ENCODE data around the gene PLXNA4. TPM values are rescaled to one million over a fixed set of nuclear protein-coding genes. Genes with fewer than 3 reads are reported as not detected.

PLXNA4 gene
- total and polyA plus RNA-seq, 7 experiments from 2014 or later: 0.05 to 31.6 (median 1.1) TPM

DNA sequence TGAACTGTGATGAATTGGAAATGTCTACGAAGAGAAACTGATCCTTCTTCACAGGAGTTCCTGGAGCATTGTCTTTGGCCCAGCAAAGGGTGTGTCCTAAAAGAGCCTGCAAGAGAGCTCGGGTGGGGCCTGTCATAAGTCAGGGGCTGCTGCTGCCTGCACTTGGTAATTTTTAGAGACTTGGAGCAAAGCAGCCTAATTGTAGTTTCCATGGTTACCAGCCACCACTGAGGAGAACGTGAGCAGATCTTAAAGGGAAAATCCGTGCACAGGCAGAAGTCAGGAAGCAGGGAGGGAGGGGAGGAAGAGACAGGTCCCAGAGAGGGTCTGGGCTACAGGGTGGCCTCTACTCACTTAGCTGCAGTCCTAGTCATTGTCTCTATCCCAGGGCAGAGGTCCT lies 463.6 kb downstream of the PLXNA4 start:
- no peaks in the 10 kb centered on the region for H3K36me3 Mint-ChIP-seq
- no peak overlapping the region for H3K4me3 Mint-ChIP-seq
- H3K27me3 Mint-ChIP-seq: peaks cover 5 to 10% (median 8%) of the 10 kb centered on the region in 5 donors
- Histone ChIP-seq H3K4me1 (ENCODE audit: control insufficient read depth in 2 of 2, insufficient read depth in 2 of 2, low read length in 2 of 2) (no peaks in the 10 kb centered on the region), H3K36me3 (ENCODE audit: control insufficient read depth in 2 of 3, insufficient read depth in 3 of 3, low read length in 3 of 3) (no peaks in the 10 kb centered on the region), H3K27ac (ENCODE audit: low read depth, low read length) (no peak overlapping the region), H3K9me3 (ENCODE audit: control insufficient read depth in 2 of 3, low read length in 3 of 3) (no peaks in the 10 kb centered on the region), H3K27me3 (ENCODE audit: control insufficient read depth in 2 of 2, insufficient read depth in 2 of 2, low read length in 2 of 2) (no peaks in the 10 kb centered on the region), H3K4me3 (ENCODE audit: low read length) (no peak overlapping the region)
- no peak for ATAC-seq
- H3K4me1 Mint-ChIP-seq: no peaks in the 10 kb centered on the region
- intact Hi-C loops (cut with micrococcal nuclease): no loop called here
- no peak for DNase-seq
- ChIA-PET CTCF (no interaction called here), POLR2A (no interaction called here)
- H3K27ac Mint-ChIP-seq: no peak overlapping the region
- H3K9me3 Mint-ChIP-seq: peaks cover 0 to 5% (median 0%) of the 10 kb centered on the region in 11 donors

- Histone ChIP-seq H3K4me3 (ENCODE audit: low read length) (no peak overlapping the region), H3K4me1 (ENCODE audit: control insufficient read depth in 2 of 2, insufficient read depth in 2 of 2, low read length in 2 of 2) (no peaks in the 10 kb centered on the region), H3K9me3 (ENCODE audit: control insufficient read depth in 2 of 3, low read length in 3 of 3) (no peaks in the 10 kb centered on the region), H3K27ac (ENCODE audit: low read depth, low read length) (no peak overlapping the region), H3K27me3 (ENCODE audit: control insufficient read depth in 2 of 2, insufficient read depth in 2 of 2, low read length in 2 of 2) (no peaks in the 10 kb centered on the region), H3K36me3 (ENCODE audit: control insufficient read depth in 2 of 3, insufficient read depth in 3 of 3, low read length in 3 of 3) (no peaks in the 10 kb centered on the region)
- DNase-seq (no peak), ATAC-seq (no peak)
- ChIA-PET CTCF (no interaction called here), POLR2A (no interaction called here)
- Mint-ChIP-seq H3K27me3 (peaks cover 5 to 10% (median 8%) of the 10 kb centered on the region in 5 donors), H3K9me3 (peaks cover 0 to 5% (median 0%) of the 10 kb centered on the region in 11 donors), H3K27ac (no peak overlapping the region), H3K36me3 (no peaks in the 10 kb centered on the region), H3K4me1 (no peaks in the 10 kb centered on the region), H3K4me3 (no peak overlapping the region)
- intact Hi-C loops (cut with micrococcal nuclease): no loop called here
Measured at GRCh38 chr7:132112106-132112505, 464.2 kb downstream of the PLXNA4 start.

DNA sequence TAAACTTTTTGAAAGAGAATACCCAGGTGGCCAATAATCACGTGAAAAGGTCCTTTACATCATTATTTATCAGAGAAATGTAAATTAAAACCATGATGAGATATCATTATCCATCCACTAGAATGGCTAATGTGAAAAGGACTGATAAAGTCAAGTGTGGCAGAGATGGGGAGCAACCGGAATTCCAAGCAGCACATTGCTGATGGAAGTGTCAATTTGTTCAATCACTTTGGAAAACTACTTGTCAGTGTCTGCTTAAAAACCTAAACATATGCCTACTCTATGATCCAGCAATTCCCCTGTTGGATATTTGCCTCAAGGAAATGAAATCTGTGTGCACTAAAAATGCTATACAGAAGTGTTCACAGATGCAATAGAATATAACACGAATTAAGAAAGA lies 465.6 kb downstream of the PLXNA4 start:
- H3K36me3 ChIP-seq (ENCODE audit: control insufficient read depth in 2 of 3, insufficient read depth in 3 of 3, low read length in 3 of 3): no peaks in the 10 kb centered on the region
- ChIA-PET POLR2A (interaction anchor here (0.7 kb wide), 1 partner anchor 729 kb away, joined by 4 read pairs; no protein-coding TSS in a partner anchor), CTCF (no interaction called here)
- ATAC-seq: no peak
- intact Hi-C loops (cut with micrococcal nuclease): no loop called here
- Mint-ChIP-seq H3K36me3 (no peaks in the 10 kb centered on the region), H3K4me1 (no peaks in the 10 kb centered on the region), H3K4me3 (no peak overlapping the region), H3K27me3 (peaks cover 6 to 15% (median 9%) of the 10 kb centered on the region in 5 donors), H3K9me3 (peaks cover 0 to 5% (median 0%) of the 10 kb centered on the region in 11 donors), H3K27ac (no peak overlapping the region)
- no peaks in the 10 kb centered on the region for H3K9me3 ChIP-seq (ENCODE audit: control insufficient read depth in 2 of 3, low read length in 3 of 3)
- no peak overlapping the region for H3K27ac ChIP-seq (ENCODE audit: low read depth, low read length)
- no peaks in the 10 kb centered on the region for H3K4me1 ChIP-seq (ENCODE audit: control insufficient read depth in 2 of 2, insufficient read depth in 2 of 2, low read length in 2 of 2)
- DNase-seq: no peak
- H3K27me3 ChIP-seq (ENCODE audit: control insufficient read depth in 2 of 2, insufficient read depth in 2 of 2, low read length in 2 of 2): no peaks in the 10 kb centered on the region
- no peak overlapping the region for H3K4me3 ChIP-seq (ENCODE audit: low read length)

DNA sequence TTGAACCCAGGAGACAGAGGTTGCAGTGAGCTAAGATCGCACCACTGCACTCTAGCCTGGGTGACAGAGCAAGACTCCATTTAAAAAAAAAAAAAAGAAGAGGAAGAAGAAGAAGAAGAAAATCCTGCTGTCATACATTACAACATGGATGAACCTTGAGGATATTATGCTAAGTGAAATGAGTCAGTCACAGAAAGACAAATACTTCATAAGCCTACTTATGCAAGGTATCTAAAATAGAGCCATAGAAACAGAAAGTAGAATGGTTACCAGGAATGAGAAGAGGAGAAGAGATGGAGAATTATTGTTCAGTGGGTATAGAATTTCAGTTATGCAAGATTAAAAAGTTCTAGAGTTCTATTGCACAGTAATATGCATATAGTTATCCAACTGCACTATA lies 466.5 kb downstream of the PLXNA4 start:
- Histone ChIP-seq H3K27ac (ENCODE audit: low read depth, low read length) (no peak overlapping the region), H3K4me3 (ENCODE audit: low read length) (no peak overlapping the region), H3K4me1 (ENCODE audit: control insufficient read depth in 2 of 2, insufficient read depth in 2 of 2, low read length in 2 of 2) (no peaks in the 10 kb centered on the region), H3K9me3 (ENCODE audit: control insufficient read depth in 2 of 3, low read length in 3 of 3) (no peaks in the 10 kb centered on the region), H3K36me3 (ENCODE audit: control insufficient read depth in 2 of 3, insufficient read depth in 3 of 3, low read length in 3 of 3) (no peaks in the 10 kb centered on the region), H3K27me3 (ENCODE audit: control insufficient read depth in 2 of 2, insufficient read depth in 2 of 2, low read length in 2 of 2) (no peaks in the 10 kb centered on the region)
- no peak for DNase-seq
- ATAC-seq: no peak
- intact Hi-C loops (cut with micrococcal nuclease): no loop called here
- H3K27me3 Mint-ChIP-seq: peaks cover 6 to 19% (median 10%) of the 10 kb centered on the region in 5 donors
- CTCF ChIA-PET: no interaction called here
- H3K36me3 Mint-ChIP-seq: no peaks in the 10 kb centered on the region
- POLR2A ChIA-PET: interaction anchor here (0.7 kb wide), 1 partner anchor 730 kb away, joined by 4 read pairs; no protein-coding TSS in a partner anchor
- peaks cover 0 to 5% (median 0%) of the 10 kb centered on the region in 11 donors for H3K9me3 Mint-ChIP-seq
- H3K4me3 Mint-ChIP-seq: no peak overlapping the region
- no peak overlapping the region for H3K27ac Mint-ChIP-seq
- H3K4me1 Mint-ChIP-seq: no peaks in the 10 kb centered on the region

- Mint-ChIP-seq H3K27me3 (peaks cover 6 to 22% (median 11%) of the 10 kb centered on the region in 5 donors), H3K9me3 (peaks cover 0 to 5% (median 0%) of the 10 kb centered on the region in 11 donors), H3K4me3 (no peak overlapping the region), H3K4me1 (no peaks in the 10 kb centered on the region), H3K27ac (no peak overlapping the region), H3K36me3 (no peaks in the 10 kb centered on the region)
- ATAC-seq (no peak), DNase-seq (no peak)
- H3K9me3 ChIP-seq (ENCODE audit: control insufficient read depth in 2 of 3, low read length in 3 of 3): no peaks in the 10 kb centered on the region
- H3K27ac ChIP-seq (ENCODE audit: low read depth, low read length): no peak overlapping the region
- intact Hi-C loops (cut with micrococcal nuclease): no loop called here
- POLR2A ChIA-PET: no interaction called here
- no peaks in the 10 kb centered on the region for H3K36me3 ChIP-seq (ENCODE audit: control insufficient read depth in 2 of 3, insufficient read depth in 3 of 3, low read length in 3 of 3)
- no peak overlapping the region for H3K4me3 ChIP-seq (ENCODE audit: low read length)
- CTCF ChIA-PET: no interaction called here
- no peaks in the 10 kb centered on the region for H3K27me3 ChIP-seq (ENCODE audit: control insufficient read depth in 2 of 2, insufficient read depth in 2 of 2, low read length in 2 of 2)
- no peaks in the 10 kb centered on the region for H3K4me1 ChIP-seq (ENCODE audit: control insufficient read depth in 2 of 2, insufficient read depth in 2 of 2, low read length in 2 of 2)
Measured at GRCh38 chr7:132108563-132108962, 467.7 kb downstream of the PLXNA4 start.

- no peaks in the 10 kb centered on the region for H3K36me3 ChIP-seq (ENCODE audit: control insufficient read depth in 2 of 3, insufficient read depth in 3 of 3, low read length in 3 of 3)
- no peak overlapping the region for H3K27ac ChIP-seq (ENCODE audit: low read depth, low read length)
- ATAC-seq (no peak), DNase-seq (no peak)
- H3K27me3 Mint-ChIP-seq: peaks cover 5 to 29% (median 12%) of the 10 kb centered on the region in 5 donors
- H3K4me1 Mint-ChIP-seq: no peaks in the 10 kb centered on the region
- intact Hi-C loops (cut with micrococcal nuclease): no loop called here
- H3K4me3 ChIP-seq (ENCODE audit: low read length): no peak overlapping the region
- no peaks in the 10 kb centered on the region for H3K4me1 ChIP-seq (ENCODE audit: control insufficient read depth in 2 of 2, insufficient read depth in 2 of 2, low read length in 2 of 2)
- H3K9me3 ChIP-seq (ENCODE audit: control insufficient read depth in 2 of 3, low read length in 3 of 3): no peaks in the 10 kb centered on the region
- no peak overlapping the region for H3K27ac Mint-ChIP-seq
- no peak overlapping the region for H3K4me3 Mint-ChIP-seq
- CTCF ChIA-PET: no interaction called here
- H3K27me3 ChIP-seq (ENCODE audit: control insufficient read depth in 2 of 2, insufficient read depth in 2 of 2, low read length in 2 of 2): no peaks in the 10 kb centered on the region
- H3K9me3 Mint-ChIP-seq: peaks cover 0 to 5% (median 0%) of the 10 kb centered on the region in 11 donors
- no peaks in the 10 kb centered on the region for H3K36me3 Mint-ChIP-seq
- POLR2A ChIA-PET: no interaction called here
Measured at GRCh38 chr7:132106491-132106890, 469.8 kb downstream of the PLXNA4 start.

DNA sequence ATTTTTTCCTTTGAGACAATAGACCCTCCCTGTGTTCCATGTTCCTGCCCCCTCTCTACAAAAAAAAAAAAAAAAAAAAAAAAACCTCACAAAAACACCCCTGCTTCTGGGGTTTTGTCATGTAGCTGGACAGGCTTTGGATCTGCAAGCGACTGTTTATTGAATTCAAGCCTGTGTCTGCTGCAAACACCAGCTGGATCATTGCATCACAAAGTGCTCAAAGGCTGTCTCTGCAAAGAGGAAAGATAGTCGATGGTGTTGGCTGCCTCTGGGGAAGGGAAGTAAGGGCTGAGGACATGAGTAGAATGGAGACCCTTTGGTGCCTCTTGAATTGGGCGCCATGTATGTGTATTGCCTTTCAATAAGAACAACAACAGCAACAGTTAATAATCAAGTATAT lies 471.2 kb downstream of the PLXNA4 start:
- H3K36me3 Mint-ChIP-seq: no peaks in the 10 kb centered on the region
- H3K4me1 Mint-ChIP-seq: no peaks in the 10 kb centered on the region
- no peak overlapping the region for H3K4me3 Mint-ChIP-seq
- ATAC-seq (no peak), DNase-seq (no peak)
- H3K9me3 ChIP-seq (ENCODE audit: control insufficient read depth in 2 of 3, low read length in 3 of 3): no peaks in the 10 kb centered on the region
- H3K27me3 Mint-ChIP-seq: peaks cover 5 to 29% (median 12%) of the 10 kb centered on the region in 5 donors
- intact Hi-C loops (cut with micrococcal nuclease): no loop called here
- H3K27ac Mint-ChIP-seq: no peak overlapping the region
- H3K27me3 ChIP-seq (ENCODE audit: control insufficient read depth in 2 of 2, insufficient read depth in 2 of 2, low read length in 2 of 2): no peaks in the 10 kb centered on the region
- no peak overlapping the region for H3K27ac ChIP-seq (ENCODE audit: low read depth, low read length)
- CTCF ChIA-PET: no interaction called here
- POLR2A ChIA-PET: no interaction called here
- H3K9me3 Mint-ChIP-seq: peaks cover 0 to 5% (median 0%) of the 10 kb centered on the region in 11 donors
- no peaks in the 10 kb centered on the region for H3K4me1 ChIP-seq (ENCODE audit: control insufficient read depth in 2 of 2, insufficient read depth in 2 of 2, low read length in 2 of 2)
- H3K4me3 ChIP-seq (ENCODE audit: low read length): no peak overlapping the region
- H3K36me3 ChIP-seq (ENCODE audit: control insufficient read depth in 2 of 3, insufficient read depth in 3 of 3, low read length in 3 of 3): no peaks in the 10 kb centered on the region

Measured in naive thymus-derived CD4-positive, alpha-beta T cell (primary cell).